GM20431 (cell line): Measurements from ENCODE around the gene C6orf47.

Experiments
- in situ Hi-C: fragments of 300-500 bp; cut with MseI, MboI; formaldehyde crosslinking; loops from one replicate; pipeline ENCODE4 v1.15.0; 2020; ENCODE audit warnings: low sequenced_read_pairs; ENCODE audit not compliant: unreplicated experiment

C6orf47 gene

DNA sequence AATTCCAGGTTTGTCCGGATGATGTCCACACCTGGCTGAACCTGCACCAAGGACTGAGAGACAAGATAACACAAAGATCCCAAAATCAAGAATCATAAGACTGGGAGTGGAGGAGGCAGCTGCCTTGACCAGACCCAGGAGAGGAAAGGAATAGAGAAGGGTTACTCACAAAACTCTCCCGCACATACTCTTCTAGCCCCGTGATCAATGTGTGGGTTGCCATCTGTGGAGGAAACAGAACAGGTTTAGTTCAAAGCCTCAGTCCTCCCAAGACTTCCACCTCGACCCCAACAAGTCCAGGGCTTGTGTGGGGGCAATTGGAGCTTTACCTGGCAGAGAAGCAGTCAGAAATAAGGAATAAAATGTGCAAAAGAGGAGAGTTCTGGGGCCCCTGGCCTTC, 19.2 kb downstream of the C6orf47 start:
- in situ Hi-C loops = no loop called here

DNA sequence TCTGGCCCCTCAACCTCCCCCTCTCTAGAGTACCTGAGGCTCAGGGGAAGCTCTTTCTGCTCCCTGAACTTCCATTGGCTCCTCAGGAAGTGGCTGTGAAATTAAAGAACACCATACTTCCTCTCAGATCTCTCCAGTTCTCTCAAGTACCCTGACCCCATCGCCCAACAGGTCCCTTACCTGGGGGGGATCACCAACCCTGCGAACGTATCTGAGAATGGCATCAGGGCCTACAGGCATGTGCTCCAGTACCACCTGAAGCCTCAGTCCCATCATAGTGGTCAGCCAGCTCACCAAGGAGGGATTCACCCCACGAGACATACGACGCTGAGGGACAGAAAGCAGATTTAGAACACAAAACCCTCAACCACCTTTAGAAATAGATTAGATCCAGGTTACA, 20.0 kb downstream of the C6orf47 start:
- in situ Hi-C loops = no loop called here

DNA sequence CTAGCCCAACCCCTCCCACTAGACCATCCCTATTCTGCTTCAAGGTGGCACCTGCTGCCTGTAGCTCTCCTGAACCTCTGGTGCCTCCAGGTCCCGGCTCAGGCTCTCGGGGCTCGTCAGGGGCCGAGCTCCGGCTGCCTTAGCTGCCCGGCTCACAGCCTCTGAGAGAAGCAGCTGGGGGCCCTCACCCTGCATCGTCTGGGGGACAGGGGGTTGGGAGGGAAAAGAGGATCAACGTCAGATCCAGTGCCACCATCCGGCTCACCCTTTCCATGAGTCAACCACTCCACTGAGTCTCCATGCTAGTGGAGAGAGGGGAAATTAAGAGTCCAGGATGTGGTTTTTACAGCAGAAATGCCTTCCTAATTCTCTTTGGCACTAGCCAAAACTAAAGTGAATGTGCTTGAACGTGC, 21.1 kb downstream of the C6orf47 start:
- in situ Hi-C loops = no loop called here

- in situ Hi-C loops = no loop called here
Measured at GRCh38 chr6:31639043-31639442, 21.5 kb downstream of the C6orf47 start.

GRCh38 chr6:31636698-31637596, 23.6 kb downstream of the C6orf47 start:
- in situ Hi-C loops = no loop called here

DNA sequence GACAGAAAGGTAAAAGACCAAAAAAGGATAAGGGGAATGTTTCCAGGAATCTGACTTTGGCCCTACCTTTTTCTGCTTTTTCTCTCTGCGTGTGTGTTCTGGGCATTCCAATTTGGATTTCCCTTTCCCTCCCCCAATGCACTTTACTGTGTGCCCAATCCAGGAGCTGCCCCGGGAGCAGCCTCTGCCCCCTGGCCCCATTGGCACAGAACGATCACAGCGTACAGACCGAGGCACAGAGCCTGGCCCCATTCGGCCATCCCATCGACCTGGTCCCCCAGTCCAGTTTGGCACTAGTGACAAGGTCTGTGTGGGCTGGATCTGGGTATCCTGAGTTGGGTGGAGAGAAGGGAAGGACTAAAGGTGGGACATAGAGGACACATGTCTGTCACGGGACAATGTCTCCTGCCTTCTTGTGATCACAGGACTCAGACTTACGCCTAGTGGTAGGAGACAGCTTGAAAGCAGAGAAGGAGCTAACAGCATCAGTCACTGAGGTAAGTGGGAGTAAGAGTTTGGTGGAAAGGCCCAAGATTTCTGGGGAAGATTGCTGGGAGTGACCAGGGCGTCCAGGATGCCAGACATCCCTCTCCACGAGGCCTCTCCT, 25.5 kb downstream of the C6orf47 start:
- in situ Hi-C loops = no loop called here

DNA sequence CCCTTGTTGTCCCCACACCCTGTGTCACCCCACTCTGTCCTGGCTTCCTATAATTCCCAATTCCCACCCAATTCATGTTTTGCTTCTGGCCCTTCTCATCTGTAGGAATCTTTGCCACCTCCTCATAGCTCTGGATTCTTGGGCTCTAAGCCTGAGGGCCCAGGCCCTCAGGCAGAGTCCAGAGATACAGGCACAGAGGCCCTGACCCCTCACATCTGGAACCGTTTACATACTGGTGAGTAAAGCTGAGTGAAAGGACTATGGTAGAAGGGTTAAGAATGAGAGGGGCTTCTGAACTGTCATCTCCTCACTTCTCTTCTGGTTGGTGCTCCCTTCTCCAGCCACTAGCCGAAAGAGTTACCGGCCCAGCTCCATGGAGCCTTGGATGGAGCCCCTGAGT, 26.4 kb downstream of the C6orf47 start:
- in situ Hi-C loops = no loop called here

DNA sequence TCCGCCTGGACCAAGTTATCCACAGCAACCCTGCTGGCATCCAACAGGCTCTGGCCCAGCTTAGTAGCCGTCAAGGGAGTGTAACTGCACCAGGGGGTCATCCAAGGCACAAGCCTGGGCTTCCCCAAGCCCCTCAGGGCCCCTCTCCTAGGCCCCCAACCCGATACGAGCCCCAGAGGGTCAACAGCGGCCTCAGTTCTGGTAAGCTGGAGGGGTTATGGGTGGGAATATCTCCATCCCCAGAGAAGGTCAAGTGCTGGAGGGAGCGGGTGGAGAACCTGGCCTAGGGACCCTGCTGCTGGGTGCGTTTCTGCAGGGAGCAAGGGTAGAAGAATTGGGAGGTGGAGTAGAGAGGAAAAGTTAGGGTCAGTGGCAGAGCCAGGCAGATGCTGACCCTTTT, 27.1 kb downstream of the C6orf47 start:
- in situ Hi-C loops = no loop called here

- in situ Hi-C loops = no loop called here
Measured at GRCh38 chr6:31632279-31632946, 28.2 kb downstream of the C6orf47 start.

DNA sequence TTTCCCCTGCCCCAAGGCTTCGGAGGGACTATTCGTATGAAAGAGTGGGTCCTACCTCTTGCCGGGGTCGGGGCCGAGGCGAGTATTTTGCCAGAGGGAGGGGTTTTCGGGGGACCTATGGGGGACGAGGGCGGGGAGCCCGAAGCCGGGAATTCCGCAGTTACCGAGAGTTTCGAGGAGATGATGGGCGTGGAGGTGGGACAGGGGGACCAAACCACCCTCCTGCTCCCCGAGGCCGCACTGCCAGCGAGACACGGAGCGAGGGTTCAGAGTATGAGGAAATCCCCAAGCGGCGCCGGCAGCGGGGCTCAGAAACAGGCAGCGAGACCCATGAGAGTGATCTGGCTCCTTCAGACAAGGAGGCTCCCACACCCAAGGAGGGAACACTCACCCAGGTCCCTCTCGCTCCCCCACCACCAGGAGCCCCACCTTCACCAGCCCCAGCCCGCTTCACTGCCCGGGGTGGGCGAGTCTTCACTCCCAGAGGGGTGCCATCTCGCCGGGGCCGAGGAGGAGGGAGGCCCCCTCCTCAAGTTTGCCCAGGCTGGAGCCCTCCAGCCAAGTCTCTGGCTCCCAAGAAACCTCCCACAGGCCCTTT, 28.8 kb downstream of the C6orf47 start:
- in situ Hi-C loops = no loop called here

DNA sequence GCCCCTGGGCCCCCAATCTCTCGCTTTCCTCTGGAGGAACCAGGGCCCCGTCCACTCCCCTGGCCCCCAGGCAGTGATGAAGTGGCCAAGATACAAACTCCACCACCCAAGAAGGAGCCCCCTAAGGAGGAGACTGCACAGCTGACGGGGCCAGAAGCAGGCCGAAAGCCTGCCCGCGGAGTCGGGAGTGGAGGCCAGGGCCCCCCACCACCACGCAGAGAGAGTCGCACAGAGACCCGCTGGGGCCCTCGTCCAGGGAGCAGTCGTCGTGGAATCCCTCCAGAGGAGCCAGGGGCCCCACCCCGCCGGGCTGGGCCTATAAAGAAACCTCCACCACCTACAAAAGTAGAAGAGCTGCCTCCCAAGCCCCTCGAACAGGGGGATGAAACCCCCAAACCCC, 29.4 kb downstream of the C6orf47 start:
- in situ Hi-C loops = no loop called here

DNA sequence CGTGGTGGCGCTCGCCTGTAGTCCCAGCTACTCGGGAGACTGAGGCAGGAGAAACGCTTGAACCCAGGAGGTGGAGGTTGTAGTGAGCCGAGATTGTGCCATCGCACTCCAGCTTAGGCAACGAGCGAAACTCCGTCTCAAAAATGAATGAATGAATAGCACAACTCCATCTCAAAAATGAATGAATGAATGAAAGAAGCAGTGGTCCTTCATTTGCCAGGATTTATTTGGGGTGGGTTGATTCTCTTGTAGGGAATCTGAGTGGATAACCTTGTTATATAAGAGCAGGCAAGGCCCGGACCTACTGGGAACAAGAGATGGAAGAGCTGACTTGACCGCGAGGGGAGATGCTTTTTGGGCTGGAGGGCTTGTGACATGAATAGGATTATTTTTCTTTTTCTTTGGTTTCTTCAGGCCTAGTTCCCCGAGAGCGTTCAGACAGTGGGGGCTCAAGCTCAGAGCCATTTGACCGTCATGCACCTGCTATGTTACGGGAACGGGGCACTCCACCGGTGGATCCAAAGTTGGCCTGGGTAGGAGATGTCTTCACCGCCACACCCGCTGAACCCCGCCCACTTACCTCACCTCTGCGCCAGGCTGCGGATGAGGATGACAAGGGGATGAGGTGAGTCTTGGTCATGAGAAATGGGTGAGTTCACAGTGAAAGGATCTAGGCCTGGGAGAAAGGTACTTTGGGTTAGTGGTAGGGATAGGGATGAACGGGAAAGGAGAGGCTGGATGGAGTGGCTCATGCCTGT, 30.2 kb downstream of the C6orf47 start:
- in situ Hi-C loops = no loop called here

GRCh38 chr6:31629014-31629413, 31.6 kb downstream of the C6orf47 start:
- in situ Hi-C loops = no loop called here

GRCh38 chr6:31627690-31628287, 32.8 kb downstream of the C6orf47 start:
- in situ Hi-C loops = no loop called here

- in situ Hi-C loops = no loop called here
Measured at GRCh38 chr6:31626952-31627351, 33.6 kb downstream of the C6orf47 start.

DNA sequence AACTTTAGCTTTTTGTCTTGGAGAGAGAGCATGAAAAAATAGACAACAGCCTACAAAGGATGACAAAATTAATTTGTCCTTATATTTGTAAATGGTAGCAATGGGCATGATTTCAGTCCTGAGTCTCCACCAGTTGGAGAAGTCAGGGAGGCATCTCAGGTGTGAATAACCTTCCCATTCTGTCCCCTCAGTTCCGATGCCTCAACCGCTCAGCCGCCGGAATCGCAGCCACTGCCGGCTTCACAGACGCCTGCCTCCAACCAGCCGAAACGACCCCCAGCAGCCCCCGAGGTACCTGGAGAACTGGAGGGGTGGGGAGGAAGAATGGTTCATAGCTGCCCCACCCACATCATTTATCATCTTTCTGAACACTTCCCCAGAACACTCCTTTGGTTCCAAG, 36.5 kb downstream of the C6orf47 start:
- in situ Hi-C loops = no loop called here

GRCh38 chr6:31622684-31623091, 37.9 kb downstream of the C6orf47 start:
- in situ Hi-C loops = no loop called here

DNA sequence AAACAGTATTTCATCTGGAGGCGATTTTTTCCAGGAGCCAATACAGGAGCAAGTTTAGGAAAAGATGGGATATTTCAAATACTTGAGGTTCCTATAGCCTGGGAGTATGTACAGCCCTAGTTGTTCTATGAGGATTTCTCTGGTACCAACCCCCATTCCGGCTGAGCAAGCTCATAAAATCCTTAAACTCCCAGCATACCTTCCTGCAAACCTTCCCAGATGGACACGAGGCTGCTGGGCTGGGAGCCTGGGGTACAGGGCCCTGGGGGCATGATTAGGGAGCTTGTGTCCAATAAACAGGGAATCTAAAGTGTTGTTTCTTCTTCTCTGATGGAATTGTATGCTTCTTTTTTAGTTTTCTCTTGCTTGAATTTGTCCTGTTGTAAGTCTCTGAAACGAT, 38.6 kb downstream of the C6orf47 start:
- in situ Hi-C loops = no loop called here

DNA sequence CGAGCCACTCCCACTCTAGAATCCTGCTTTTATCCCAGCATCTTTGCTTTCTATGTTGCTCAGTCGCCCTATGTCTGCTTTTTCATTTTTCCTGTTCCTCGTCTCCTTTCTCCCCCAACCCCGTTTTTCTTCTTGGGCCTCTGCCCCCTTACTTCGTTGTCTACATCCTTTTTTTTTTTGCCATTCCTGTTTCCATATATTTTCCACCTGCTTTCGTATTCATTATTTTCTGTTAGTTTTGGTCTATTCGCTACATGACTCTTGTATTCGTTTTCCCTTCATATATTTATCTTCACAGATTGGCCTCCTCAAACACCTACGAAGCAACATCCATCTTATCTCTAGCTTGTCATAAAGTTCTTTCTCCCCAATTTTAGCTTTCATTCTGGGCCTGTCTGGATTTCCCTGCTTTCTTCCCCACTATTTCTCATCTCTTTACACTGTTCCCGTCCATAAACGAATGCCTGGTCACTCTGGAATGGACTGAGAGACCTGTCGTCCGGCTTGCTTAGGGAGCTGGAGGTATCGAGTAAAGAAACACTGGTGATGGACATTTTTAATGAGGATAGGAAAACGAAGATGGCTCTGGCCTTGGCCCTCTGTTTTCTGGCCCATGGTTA, 39.1 kb downstream of the C6orf47 start:
- in situ Hi-C loops = no loop called here
